ENCODE results near the gene EPB41. TPM values are rescaled to one million over a fixed set of nuclear protein-coding genes. Genes with fewer than 3 reads are reported as not detected.
"Not testable (repeated sequence)": the region's sequence is repeated elsewhere in the genome, so short reads cannot be mapped to it uniquely, and the experiment has no call there.

Gene EPB41
- polyA plus RNA-seq, result 10 to 100 TPM; 39.7 to 88.9 (median 59.4) TPM

DNA sequence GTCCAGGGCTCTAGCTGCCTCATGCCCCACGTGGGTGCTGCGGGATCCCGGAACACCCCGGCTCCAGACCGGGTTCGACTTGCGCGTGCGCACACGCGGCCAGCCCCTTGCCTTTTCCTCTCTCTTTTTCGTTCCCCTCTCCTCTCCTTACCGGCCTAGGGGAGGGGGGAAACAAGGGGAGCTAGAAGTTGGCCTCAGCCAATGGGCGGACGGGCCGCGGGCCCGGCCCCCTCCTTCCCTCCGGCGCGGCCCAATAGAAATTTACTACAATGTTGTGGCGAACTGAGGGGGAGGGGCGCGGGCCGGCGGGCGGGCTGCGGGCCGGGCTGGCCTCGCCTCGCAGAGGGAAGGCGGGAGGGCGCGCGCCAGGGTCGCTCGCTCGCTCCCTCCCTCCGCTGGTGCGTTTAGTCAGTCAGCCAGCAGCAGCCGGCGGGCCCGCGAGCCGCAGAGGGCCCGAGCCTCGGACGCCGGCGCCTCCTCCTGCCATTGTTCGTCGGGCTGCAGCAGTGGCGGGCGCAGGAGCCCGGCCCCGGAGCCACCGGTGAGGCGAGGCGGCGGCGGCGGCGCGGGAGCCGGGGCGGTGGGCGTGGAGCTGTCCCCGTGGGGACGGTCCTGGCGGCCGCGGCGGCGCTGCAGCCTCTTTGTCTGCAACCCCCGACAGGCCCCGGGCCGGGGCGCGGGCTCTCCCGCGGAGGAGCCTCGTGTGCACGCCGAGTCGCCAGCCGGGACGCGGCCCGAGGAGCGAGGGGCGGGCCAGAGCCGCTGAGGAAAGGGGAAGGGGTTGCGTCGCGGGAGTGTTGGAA is at the start of gene EPB41:
TSS of gene EPB41 (plus strand) at position 342 of the 803 bp plus-strand sequence. CDS start 72,869 bp downstream, outside the sequence.
- Mint-ChIP-seq H3K27me3 (ENCODE audit: low read depth in 3 of 3) (peaks cover 9 to 13% (median 9%) of the 10 kb centered on the region in 3 donors), H3K4me1 (peaks cover 47 to 53% of the 10 kb centered on the region in 2 donors), H3K36me3 (no peaks in the 10 kb centered on the region), H3K4me3 (peak within 1 kb of the TSS; percentile 95 to 98 (median 97)), H3K27ac (peak within 1 kb of the TSS; percentile 89 to 96 (median 94)), H3K9me3 (no peaks in the 10 kb centered on the region)
- DNase-seq, result peak; percentile 90 to 91 (median 90)

DNA sequence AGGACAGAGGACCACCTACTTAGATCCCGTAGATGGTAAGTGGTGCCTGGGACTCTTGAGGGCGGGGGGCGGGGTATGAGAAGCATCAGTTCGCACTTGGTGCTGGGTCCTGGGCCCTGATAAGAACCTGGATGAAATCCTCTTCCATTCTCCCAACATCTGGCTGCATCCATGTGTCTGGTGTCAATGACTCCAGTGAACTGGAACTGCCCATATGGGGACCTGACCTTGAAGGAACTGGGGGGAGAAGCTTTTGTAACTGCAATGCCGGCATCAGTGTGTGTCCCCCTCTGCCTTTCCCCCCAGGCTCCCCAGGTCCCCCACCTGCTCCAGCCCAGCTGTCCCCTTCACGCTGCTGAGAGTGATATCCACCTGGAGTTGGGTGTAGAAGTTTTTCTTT is 49.7 kb upstream of the EPB41 start:
- Mint-ChIP-seq H3K9me3 (no peaks in the 10 kb centered on the region), H3K4me1 (no peaks in the 10 kb centered on the region), H3K36me3 (no peaks in the 10 kb centered on the region), H3K27ac (no peak overlapping the region), H3K4me3 (no peak overlapping the region), H3K27me3 (ENCODE audit: low read depth in 3 of 3) (peaks cover 2 to 4% (median 2%) of the 10 kb centered on the region in 3 donors)
- no peak for DNase-seq

DNA sequence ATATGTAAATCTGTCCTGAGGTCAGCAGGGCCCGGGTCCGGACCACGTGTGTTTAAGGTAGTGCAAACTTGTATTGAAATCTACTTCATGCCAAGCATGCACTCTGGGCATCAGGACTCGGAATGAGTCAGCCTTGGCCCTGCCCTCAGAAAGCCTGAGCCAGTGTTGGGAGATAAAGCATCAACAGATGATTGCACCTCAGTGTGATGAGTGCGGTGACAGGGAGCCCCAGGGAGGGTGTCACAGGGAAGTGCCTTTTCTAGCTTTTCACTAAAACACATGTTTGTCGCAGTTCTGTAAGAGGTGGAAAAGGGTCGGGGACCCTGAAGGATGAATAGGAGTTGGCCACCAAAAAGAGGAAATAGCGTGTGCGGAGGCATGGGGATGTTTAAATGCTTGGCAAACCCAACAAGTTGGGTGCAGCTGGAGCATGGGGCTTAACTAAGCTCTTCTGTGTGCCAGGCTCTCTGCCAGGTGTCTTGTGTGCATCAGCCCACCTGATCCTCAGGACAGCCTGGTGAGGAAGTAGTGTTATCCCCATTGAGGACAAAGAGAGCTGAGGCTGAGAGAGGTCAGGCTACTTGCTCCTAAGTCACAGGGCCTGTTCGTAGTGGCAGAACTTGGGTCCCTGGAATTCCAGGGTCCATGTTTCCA is 48.2 kb upstream of the EPB41 start:
- Mint-ChIP-seq H3K27me3 (ENCODE audit: low read depth in 3 of 3) (peaks cover 2 to 4% (median 2%) of the 10 kb centered on the region in 3 donors), H3K4me3 (no peak overlapping the region), H3K9me3 (no peaks in the 10 kb centered on the region), H3K4me1 (no peaks in the 10 kb centered on the region), H3K36me3 (no peaks in the 10 kb centered on the region), H3K27ac (peak overlapping the region in 1 of 6 donors; percentile 6)
- no peak for DNase-seq

DNA sequence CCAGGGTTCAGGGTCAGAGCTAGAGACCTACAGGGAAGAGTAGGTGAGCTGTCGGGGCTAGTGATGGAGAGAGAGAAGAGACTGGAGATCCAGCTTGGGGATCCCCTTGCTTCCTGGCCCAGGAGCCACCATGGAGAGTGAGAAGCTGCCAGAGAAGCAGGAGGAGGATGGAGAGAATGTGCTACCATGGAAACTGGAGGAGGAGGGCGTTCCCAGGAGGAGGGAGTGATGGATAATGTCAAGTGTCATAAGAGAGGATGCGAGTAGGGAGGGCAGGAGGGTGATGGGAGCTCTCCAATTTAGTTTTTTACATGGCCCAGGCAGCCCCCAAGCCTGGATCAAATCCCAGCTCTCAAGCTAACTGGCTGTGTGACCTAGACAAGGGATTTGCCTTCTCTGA is 46.5 kb upstream of the EPB41 start:
- Mint-ChIP-seq H3K4me1 (no peaks in the 10 kb centered on the region), H3K27me3 (ENCODE audit: low read depth in 3 of 3) (peaks cover 2 to 4% (median 2%) of the 10 kb centered on the region in 3 donors), H3K36me3 (peaks cover 0 to 3% (median 0%) of the 10 kb centered on the region in 3 donors), H3K4me3 (no peak overlapping the region), H3K27ac (no peak overlapping the region), H3K9me3 (no peaks in the 10 kb centered on the region)
- DNase-seq, result no peak

DNA sequence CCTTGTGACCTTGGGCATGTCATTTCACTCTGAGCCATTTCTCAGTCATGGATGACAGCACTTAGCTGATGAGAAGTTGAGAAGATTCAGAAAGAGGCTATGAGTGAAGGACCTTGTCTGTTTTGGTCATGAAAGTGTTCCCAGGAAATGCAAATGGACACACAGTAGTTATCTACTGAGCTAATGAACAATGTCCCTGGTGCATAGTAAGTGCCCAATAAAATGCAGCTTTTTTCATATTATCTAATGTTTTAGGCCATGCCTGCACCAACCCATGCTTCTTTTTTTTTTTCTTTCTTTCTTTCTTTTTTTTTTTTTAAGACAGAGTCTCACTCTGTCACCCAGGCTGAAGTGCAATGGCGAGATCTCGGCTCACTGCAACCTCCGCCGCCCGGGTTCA is 44.4 kb upstream of the EPB41 start:
- H3K9me3 Mint-ChIP-seq, result no peaks in the 10 kb centered on the region
- H3K27ac Mint-ChIP-seq, result no peak overlapping the region
- DNase-seq, result no peak
- H3K4me1 Mint-ChIP-seq, result no peaks in the 10 kb centered on the region
- no peak overlapping the region for H3K4me3 Mint-ChIP-seq
- H3K27me3 Mint-ChIP-seq (ENCODE audit: low read depth in 3 of 3), result peaks cover 0 to 2% (median 2%) of the 10 kb centered on the region in 3 donors
- peaks cover 0 to 3% (median 0%) of the 10 kb centered on the region in 3 donors for H3K36me3 Mint-ChIP-seq

DNA sequence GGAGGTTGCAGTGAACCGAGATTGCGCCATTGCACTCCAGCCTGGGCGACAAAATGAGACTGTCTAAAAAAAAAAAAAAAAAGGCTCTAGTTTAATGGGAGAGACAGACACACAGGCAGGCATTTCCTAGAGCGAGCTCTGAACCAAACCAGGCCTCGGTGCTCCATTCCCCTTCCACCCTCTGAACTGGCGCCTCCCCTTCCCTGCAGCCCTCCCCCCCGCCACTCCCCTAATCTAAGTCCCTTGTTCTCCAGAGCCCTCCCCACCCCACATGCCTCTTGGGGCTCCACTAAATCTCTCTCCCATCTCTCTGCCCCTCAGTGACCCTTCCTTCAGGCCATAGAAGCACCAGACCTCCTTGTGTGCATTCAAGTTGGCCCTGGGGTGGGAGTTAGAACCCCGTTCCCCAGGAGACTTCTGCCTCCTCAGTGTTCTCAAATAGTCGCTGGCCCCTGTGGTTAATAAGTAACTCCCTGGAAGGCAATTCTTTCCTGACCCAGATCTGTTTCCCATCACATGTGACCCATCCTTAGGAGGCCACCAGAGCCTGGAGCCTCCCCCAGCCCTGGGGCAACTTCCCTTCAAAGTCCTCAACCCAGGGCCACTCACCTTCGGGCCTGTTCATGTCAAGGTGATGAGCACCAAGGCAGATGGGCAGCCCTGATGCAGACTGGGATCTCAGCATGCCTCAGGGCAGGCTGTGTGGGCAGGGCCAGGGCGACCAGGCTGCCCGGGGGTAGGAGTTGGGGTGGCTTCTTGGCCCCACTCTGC is 42.6 kb upstream of the EPB41 start:
- Mint-ChIP-seq H3K9me3 (no peaks in the 10 kb centered on the region), H3K4me3 (no peak overlapping the region), H3K27me3 (ENCODE audit: low read depth in 3 of 3) (peaks cover 0 to 2% (median 2%) of the 10 kb centered on the region in 3 donors), H3K4me1 (no peaks in the 10 kb centered on the region), H3K36me3 (peaks cover 0 to 3% (median 0%) of the 10 kb centered on the region in 3 donors), H3K27ac (no peak overlapping the region)
- DNase-seq, result no peak

DNA sequence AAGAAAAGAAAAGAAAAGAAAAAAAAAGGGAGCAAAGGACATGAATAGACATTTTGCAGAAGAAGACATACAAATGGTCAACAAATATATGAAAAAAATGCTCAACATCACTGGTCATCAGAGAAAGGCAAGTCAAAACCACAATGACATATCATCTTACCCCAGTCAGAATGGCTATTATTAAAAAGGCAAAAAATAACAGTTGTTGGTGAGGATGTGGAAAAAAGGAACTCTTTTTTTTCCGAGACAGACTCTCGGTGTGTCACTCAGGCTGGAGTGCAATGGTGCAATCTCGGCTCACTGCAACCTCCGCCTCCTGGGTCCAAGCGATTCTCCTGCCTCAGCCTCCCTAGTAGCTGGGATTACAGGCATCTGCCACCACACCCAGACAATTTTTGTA is 39.2 kb upstream of the EPB41 start:
- not testable (repeated sequence) for H3K4me3 Mint-ChIP-seq; H3K27ac Mint-ChIP-seq; H3K36me3 Mint-ChIP-seq; H3K27me3 Mint-ChIP-seq (ENCODE audit: low read depth in 3 of 3); H3K9me3 Mint-ChIP-seq; DNase-seq; H3K4me1 Mint-ChIP-seq

DNA sequence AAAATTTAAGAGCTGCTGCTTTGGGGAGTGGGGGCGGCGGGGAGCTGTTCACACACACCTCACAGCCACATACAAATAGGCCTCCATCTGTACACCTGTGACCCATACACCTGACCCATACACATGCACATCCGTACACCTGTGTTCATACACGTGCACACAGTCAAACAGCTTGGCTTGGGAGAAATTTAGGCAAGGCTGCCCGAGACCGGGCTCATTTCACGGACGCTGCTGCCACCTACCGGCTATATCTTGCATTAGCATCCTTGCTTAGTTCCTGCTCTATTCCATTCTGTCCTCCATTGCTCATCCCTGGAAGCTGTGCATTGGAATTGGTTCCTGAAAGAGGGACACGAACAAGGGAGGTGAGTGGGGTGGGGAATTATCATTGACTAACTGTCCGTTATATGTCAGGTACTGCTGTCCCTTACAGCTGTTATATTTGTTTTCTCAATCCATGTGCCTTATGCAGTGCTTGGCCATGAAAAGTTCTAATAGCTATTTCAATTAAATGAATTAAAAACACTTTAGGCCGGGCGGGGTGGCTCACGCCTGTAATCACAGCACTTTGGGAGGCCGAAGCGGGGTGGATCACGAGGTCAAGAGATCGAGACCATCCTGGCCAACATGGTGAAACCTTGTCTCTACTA is 37.1 kb upstream of the EPB41 start:
- Mint-ChIP-seq H3K9me3 (no peaks in the 10 kb centered on the region), H3K27me3 (ENCODE audit: low read depth in 3 of 3) (peaks cover 0 to 6% (median 1%) of the 10 kb centered on the region in 3 donors), H3K4me3 (no peak overlapping the region), H3K36me3 (peaks cover 0 to 2% (median 0%) of the 10 kb centered on the region in 3 donors), H3K27ac (no peak overlapping the region), H3K4me1 (peaks cover 5 to 6% of the 10 kb centered on the region in 2 donors)
- peak; percentile 66 to 70 (median 67) for DNase-seq

DNA sequence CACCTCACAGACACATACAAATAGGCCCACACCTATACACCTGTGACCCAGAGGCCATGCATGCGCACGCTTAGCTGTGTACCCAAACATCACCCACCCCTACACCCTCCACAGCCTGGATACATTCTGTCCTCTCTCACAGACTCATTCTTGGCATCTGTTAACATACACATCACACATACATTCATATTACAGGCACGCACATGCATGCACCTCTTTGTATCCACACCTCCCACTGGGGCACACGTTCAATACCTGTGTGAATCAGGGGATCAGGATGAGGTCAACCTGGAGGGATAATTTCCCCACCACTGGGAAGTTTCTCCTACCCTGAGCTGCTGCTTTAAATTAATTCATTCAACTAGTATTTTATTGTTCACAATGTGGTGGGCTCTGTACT is 35.6 kb upstream of the EPB41 start:
- Mint-ChIP-seq H3K36me3 (no peaks in the 10 kb centered on the region), H3K9me3 (no peaks in the 10 kb centered on the region), H3K4me3 (no peak overlapping the region), H3K4me1 (peaks cover 11 to 17% of the 10 kb centered on the region in 2 donors), H3K27ac (no peak overlapping the region), H3K27me3 (ENCODE audit: low read depth in 3 of 3) (peaks cover 0 to 8% (median 3%) of the 10 kb centered on the region in 3 donors)
- no peak for DNase-seq

DNA sequence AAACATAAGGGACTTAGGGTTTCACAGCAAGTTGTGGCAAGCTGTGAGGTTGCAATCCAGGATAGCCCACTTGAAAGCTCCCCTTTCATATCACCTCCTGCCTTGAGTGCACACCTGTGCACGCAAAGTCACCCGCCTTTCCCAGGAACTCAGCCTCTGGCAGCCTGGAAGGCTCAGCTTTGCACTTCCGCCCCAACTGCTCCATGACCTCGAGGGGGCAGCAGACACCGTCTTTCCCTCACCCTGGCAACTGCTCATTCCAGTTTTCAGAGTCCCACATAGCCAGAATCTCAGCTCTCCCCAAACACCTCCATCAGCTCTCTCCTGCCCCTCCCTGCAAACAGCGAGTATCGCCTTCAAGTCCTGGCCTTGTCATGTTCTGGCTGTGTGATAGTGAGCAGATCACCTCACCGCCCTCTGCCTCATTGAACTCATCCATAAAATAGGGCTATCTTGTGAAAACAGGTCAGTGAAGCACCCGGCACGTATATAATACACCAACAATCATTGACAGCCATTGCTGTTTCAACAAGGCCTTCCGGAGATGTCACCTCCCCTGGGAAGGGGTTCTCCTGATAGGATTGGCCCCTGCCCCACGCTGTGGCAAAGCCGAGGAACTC is 32.2 kb upstream of the EPB41 start:
- Mint-ChIP-seq H3K4me3 (no peak overlapping the region), H3K27me3 (ENCODE audit: low read depth in 3 of 3) (peaks cover 8 to 12% (median 11%) of the 10 kb centered on the region in 3 donors), H3K9me3 (no peaks in the 10 kb centered on the region), H3K4me1 (peaks cover 35 to 44% of the 10 kb centered on the region in 2 donors), H3K27ac (peak overlapping the region in 3 of 6 donors; percentile 25 to 80 (median 74)), H3K36me3 (no peaks in the 10 kb centered on the region)
- DNase-seq, result peak; percentile 70 to 75 (median 71)

DNA sequence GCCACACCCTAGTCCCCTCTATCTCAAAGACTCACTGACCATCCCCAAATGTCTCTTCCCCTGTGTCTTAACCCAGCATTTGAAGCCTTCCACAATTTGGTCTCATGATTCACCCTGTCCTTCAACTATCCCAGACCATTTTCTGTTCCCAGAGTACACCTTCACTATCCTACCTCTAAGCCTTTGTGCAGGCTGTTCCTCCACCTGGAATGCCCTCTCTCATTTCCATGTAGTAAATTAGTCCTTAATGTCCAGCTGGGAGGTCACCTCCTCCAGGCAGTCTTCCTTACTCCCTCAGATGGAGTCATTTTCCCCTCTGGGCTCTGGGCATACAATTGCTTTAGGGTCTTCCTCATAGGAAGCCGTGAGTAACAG is 31.1 kb upstream of the EPB41 start:
- Mint-ChIP-seq H3K4me3 (peak overlapping the region in 1 of 5 donors; percentile 18), H3K36me3 (no peaks in the 10 kb centered on the region), H3K27ac (peak overlapping the region in 1 of 6 donors; percentile 41), H3K27me3 (ENCODE audit: low read depth in 3 of 3) (peaks cover 8 to 14% (median 11%) of the 10 kb centered on the region in 3 donors), H3K9me3 (no peaks in the 10 kb centered on the region), H3K4me1 (peaks cover 40 to 52% of the 10 kb centered on the region in 2 donors)
- DNase-seq, result no peak

DNA sequence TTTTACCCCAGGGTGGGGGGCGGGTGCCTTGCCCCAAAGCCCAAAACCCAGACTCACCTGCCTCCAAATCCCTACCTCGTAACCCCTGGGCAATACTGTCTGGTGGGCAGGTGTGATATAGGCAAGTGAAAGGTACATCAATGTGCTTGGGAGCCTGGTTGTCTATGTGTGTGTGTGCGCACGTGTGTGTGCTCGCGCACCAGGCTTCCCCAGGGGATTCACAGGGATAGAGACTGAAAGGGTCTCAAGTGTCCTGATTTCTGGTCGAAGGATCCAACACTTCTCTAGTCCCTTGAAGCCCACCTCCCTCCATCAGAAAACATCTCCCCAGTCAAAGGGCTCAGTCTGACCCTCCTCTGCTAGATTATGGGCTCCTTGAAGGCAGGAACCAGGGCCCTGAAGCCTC is 28.9 kb upstream of the EPB41 start:
- DNase-seq, result no peak
- H3K27me3 Mint-ChIP-seq (ENCODE audit: low read depth in 3 of 3), result peaks cover 8 to 14% (median 11%) of the 10 kb centered on the region in 3 donors
- H3K9me3 Mint-ChIP-seq, result no peaks in the 10 kb centered on the region
- peak overlapping the region; percentile 86 to 98 (median 95) for H3K27ac Mint-ChIP-seq
- H3K4me1 Mint-ChIP-seq, result peaks cover 47 to 73% of the 10 kb centered on the region in 2 donors
- no peaks in the 10 kb centered on the region for H3K36me3 Mint-ChIP-seq
- peak overlapping the region in 2 of 5 donors; percentile 89 to 92 for H3K4me3 Mint-ChIP-seq
